Endothelial cell of umbilical vein (primary cell): ENCODE measurements around the gene SLAIN2. TPM values are rescaled to one million over a fixed set of nuclear protein-coding genes. Genes with fewer than 3 reads are reported as not detected.

Experiments
- BruUV-seq: library from RNA; stranded (reverse); fragments of 400-500 nt; replicated peaks from 2 replicates; lab custom pipeline; 2021; lab: Mats Ljungman, UMichigan
- CTCF ChIA-PET: fragments of 300-600, 350-600 bp; sonication (Branson Sonifier 250); formaldehyde crosslinking; loops from one replicate; lab custom pipeline; 2021; ENCODE audit warnings: antibody characterized with exemption, inconsistent platforms; lab: Charles Lee
- POLR2A ChIA-PET: fragments of 300-600, 350-600 bp; sonication (Branson Sonifier 250); formaldehyde crosslinking; loops from one replicate; lab custom pipeline; 2021; ENCODE audit warnings: antibody characterized with exemption, inconsistent platforms; lab: Charles Lee
- DNase-seq: peaks from one replicate; pipeline ENCODE4 v3.0.0-alpha.2; 2011; ENCODE audit warnings: low read depth, low spot score
- FAIRE-seq: peaks from 2 replicates; lab custom pipeline; 2011; peaks lifted over from hg19 to GRCh38; lab: Jason Lieb, UNC
- H2AFZ ChIP-seq: 2 replicates; pipeline ENCODE4 v1.6.0; 2012; ENCODE audit warnings: low read depth, low read length, control low read depth, inconsistent platforms
- H3K27ac ChIP-seq: 2 replicates; pipeline ENCODE4 v1.5.1; 2011; ENCODE audit warnings: low read depth, mild to moderate bottlenecking, control low read depth, low read length, moderate library complexity; ENCODE audit not compliant: insufficient read depth
- H3K27me3 ChIP-seq, 2 experiments: 2 replicates each; pipeline versions ENCODE4 v1.6.0 to v1.6.1; 2011; ENCODE audit warnings: low read length in 2 of 2, mixed read lengths in 1 of 2; ENCODE audit not compliant: control insufficient read depth in 2 of 2, insufficient read depth in 2 of 2
- H3K36me3 ChIP-seq, 2 experiments: 2 replicates in 1 of 2; 3 replicates in 1 of 2; pipeline ENCODE4 v1.5.1; 2011; ENCODE audit warnings: low read length in 2 of 2, mild to moderate bottlenecking in 1 of 2, moderate library complexity in 1 of 2; ENCODE audit not compliant: control insufficient read depth in 2 of 2, insufficient read depth in 2 of 2; ENCODE audit errors: extremely low read depth in 1 of 2
- H3K4me1 ChIP-seq: 3 replicates; pipeline ENCODE4 v1.5.1; 2011; ENCODE audit warnings: mild to moderate bottlenecking, low read length; ENCODE audit not compliant: control insufficient read depth, insufficient read depth; ENCODE audit errors: extremely low read depth
- H3K4me2 ChIP-seq: 2 replicates; pipeline ENCODE4 v1.6.1; 2011; ENCODE audit warnings: low read length, control low read depth, mixed read lengths; ENCODE audit not compliant: insufficient read depth
- H3K4me3 ChIP-seq, 3 experiments: fragments of 200-600 bp in 1 of 3; sonication (generic), shearing (Covaris generic) in 1 of 3; replicated peaks in 1 of 3; 2 replicates each; pipeline ENCODE4 v1.5.1; 2011 to 2016; ENCODE audit warnings: control low read depth in 3 of 3, low read length in 3 of 3, mild to moderate bottlenecking in 2 of 3, inconsistent platforms in 1 of 3, low read depth in 1 of 3, moderate library complexity in 1 of 3; ENCODE audit not compliant: insufficient read depth in 1 of 3
- H3K79me2 ChIP-seq: 2 replicates; pipeline ENCODE4 v1.6.0; 2012; ENCODE audit warnings: low read length, inconsistent platforms; ENCODE audit not compliant: control insufficient read depth, insufficient read depth
- H3K9ac ChIP-seq: replicated peaks from 2 replicates; pipeline ENCODE3; 2011; ENCODE audit warnings: low read length, control low read depth; ENCODE audit not compliant: insufficient read depth; ENCODE audit errors: extremely low read depth
- H3K9me1 ChIP-seq: replicated peaks from 3 replicates; pipeline ENCODE4 v1.6.0; 2011; ENCODE audit warnings: mild to moderate bottlenecking, low read length; ENCODE audit not compliant: control insufficient read depth, insufficient read depth; ENCODE audit errors: extremely low read depth
- H3K9me3 ChIP-seq: replicated peaks from 2 replicates; pipeline ENCODE4 v1.5.1; 2012; ENCODE audit warnings: low read length, inconsistent platforms; ENCODE audit not compliant: control insufficient read depth, insufficient read depth
- H4K20me1 ChIP-seq: replicated peaks from 2 replicates; pipeline ENCODE3; 2011; ENCODE audit warnings: mild to moderate bottlenecking, low read length; ENCODE audit not compliant: control insufficient read depth, insufficient read depth; ENCODE audit errors: extremely low read depth
- EZH2 ChIP-seq: IDR thresholded peaks from 2 replicates; pipeline ENCODE4 v1.6.1; 2012; ENCODE audit warnings: borderline replicate concordance, low read depth, mild to moderate bottlenecking, moderate library complexity, low read length, inconsistent platforms; ENCODE audit not compliant: severe bottlenecking
- FOS ChIP-seq: IDR thresholded peaks from 2 replicates; pipeline ENCODE4 v1.6.1; 2011; ENCODE audit warnings: mild to moderate bottlenecking, low read length, moderate library complexity, borderline replicate concordance; ENCODE audit not compliant: insufficient read depth
- GATA2 ChIP-seq: IDR thresholded peaks from 2 replicates; pipeline ENCODE4 v1.7.0; 2011; ENCODE audit warnings: low read depth, mild to moderate bottlenecking, moderate library complexity, mixed read lengths, low read length; ENCODE audit not compliant: insufficient read length, insufficient read depth
- MYC ChIP-seq: IDR thresholded peaks from one replicate; pipeline ENCODE4 v1.6.1; 2011; ENCODE audit warnings: mild to moderate bottlenecking, low read depth, low read length
- dilution Hi-C: fragments of 300-500 bp; cut with MboI; formaldehyde crosslinking; loops from one replicate; pipeline ENCODE4 v1.15.0; 2019; ENCODE audit warnings: low sequenced_read_pairs; ENCODE audit not compliant: extremely low pct_ligation_motif_present
- intact Hi-C: fragments of 100-400 bp; cut with micrococcal nuclease; formaldehyde crosslinking; loops from one replicate; pipeline ENCODE4 v1.10.0; 2022
- polyA plus RNA-seq, 4 experiments: library from polyadenylated mRNA; depleted of rRNA in 3 of 4; stranded (reverse) in 3 of 4; unstranded in 1 of 4; fragments of >200 nt; gene quantifications; 2 replicates each; pipeline versions ENCODE4 v1.2.1 to v1.2.3, GENCODE V29; 2011 to 2012; ENCODE audit warnings: missing spikeins in 1 of 4
- total RNA-seq: library from RNA; stranded (reverse); gene quantifications from 2 replicates; pipeline ENCODE4 v1.2.3, GENCODE V29; 2021
- TF ChIP-seq, protein P1 (sequence below), 2 donors: IDR thresholded peaks; 1 replicate in 1 of 2; 2 replicates in 1 of 2; pipeline ENCODE4 v1.5.1; 2011; ENCODE audit warnings: low read length in 2 of 2, mild to moderate bottlenecking in 2 of 2, moderate library complexity in 2 of 2, control low read depth in 1 of 2, inconsistent platforms in 1 of 2, low read depth in 1 of 2; ENCODE audit not compliant: insufficient read depth in 1 of 2; ENCODE audit errors: extremely low read depth in 1 of 2

The SLAIN2 gene
- total and polyA plus RNA-seq, 2 donors (not counting 3 experiments of a cell fraction or from before 2014, with no cell fraction given) = 27.4 to 49.5 TPM

DNA sequence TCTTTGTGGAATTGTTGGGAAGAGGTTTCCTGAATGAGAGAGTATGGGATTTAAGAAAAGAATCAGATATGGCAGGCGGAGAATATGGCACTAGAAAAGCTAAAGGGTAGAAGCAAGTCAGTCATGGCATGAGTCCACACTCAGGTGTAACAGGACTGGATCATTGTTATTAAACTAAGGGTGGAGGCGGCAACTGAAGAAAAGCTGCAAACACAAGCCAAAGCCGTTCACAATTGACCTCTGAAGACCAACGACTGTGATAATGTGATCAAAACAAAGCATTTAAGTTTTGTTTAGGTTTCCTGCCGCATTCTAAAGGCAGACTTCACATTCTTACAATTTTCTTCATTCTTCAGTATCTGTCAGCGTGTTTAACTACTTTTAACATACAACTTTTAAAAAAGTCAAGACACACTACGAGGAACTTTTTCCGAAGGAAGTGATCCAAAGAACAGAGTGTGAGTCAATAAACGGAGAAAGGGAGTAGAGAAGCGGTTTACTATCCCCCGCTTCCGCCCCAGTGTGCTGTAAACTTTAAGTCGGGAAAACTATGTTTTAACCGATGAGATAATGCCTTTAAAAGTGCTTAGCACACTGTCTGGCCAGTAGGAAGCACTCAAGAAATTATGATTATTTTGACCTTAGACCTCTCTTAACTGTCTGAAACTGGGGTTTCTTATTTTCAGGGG is 909 bp upstream of the SLAIN2 start:
- Histone ChIP-seq H4K20me1 (peaks cover 2% of the 10 kb centered on the region), H3K79me2 (peaks cover 38% of the 10 kb centered on the region), H3K4me1 (peaks cover 25% of the 10 kb centered on the region), H3K4me3 (peak overlapping the region; percentile 43 to 92 (median 75)), H3K4me2 (peak overlapping the region; percentile 98), H3K27ac (peak overlapping the region; percentile 98), H3K36me3 (no peaks in the 10 kb centered on the region), H3K9ac (peak overlapping the region; percentile 94), H3K27me3 (no peaks in the 10 kb centered on the region), H3K9me3 (no peaks in the 10 kb centered on the region), H3K9me1 (peaks cover 2% of the 10 kb centered on the region), H2AFZ (peak overlapping the region; percentile 95)
- intact Hi-C loops = loop anchor here (2.0 to 10.0 kb wide), 2 partner anchors 72 to 426 kb away; partner anchors contain the start of genes NFXL1 and TEC
- FAIRE-seq (no peak), DNase-seq (no peak)
- TSS peak; percentile 79 for BruUV-seq
- TF ChIP-seq GATA2 (no peak), MYC (no peak), FOS (peak; percentile 42), EZH2 (no peak)
- TF ChIP-seq, protein P1, sequence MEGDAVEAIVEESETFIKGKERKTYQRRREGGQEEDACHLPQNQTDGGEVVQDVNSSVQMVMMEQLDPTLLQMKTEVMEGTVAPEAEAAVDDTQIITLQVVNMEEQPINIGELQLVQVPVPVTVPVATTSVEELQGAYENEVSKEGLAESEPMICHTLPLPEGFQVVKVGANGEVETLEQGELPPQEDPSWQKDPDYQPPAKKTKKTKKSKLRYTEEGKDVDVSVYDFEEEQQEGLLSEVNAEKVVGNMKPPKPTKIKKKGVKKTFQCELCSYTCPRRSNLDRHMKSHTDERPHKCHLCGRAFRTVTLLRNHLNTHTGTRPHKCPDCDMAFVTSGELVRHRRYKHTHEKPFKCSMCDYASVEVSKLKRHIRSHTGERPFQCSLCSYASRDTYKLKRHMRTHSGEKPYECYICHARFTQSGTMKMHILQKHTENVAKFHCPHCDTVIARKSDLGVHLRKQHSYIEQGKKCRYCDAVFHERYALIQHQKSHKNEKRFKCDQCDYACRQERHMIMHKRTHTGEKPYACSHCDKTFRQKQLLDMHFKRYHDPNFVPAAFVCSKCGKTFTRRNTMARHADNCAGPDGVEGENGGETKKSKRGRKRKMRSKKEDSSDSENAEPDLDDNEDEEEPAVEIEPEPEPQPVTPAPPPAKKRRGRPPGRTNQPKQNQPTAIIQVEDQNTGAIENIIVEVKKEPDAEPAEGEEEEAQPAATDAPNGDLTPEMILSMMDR (IDR thresholded peaks at IDR 0.05; ENCODE audit: extremely low read depth in 1 of 2, insufficient read depth in 1 of 2, low read depth in 1 of 2, low read length in 2 of 2) = no peak
- dilution Hi-C loops = no loop called here
- CTCF ChIA-PET = interaction anchor here (1.0 to 1.6 kb wide), 2 partner anchors 10 to 67 kb away, joined by 3 to 4 read pairs; no protein-coding TSS in a partner anchor
- POLR2A ChIA-PET = no interaction called here
